Neuron (in vitro differentiated cells): ENCODE measurements around the gene ZNF83.
A peak's percentile ranks its signal among the peaks of the same experiment; 100 is the strongest.
"Not testable (repeated sequence)": the region's sequence is repeated elsewhere in the genome, so short reads cannot be mapped to it uniquely, and the experiment has no call there.

ENCODE experiments used
- H2AFZ ChIP-seq: one replicate; pipeline ENCODE4 v1.6.1; 2013; ENCODE audit warnings: low read depth, mild to moderate bottlenecking, inconsistent platforms, low read length, moderate library complexity
- H3K27me3 ChIP-seq: one replicate; pipeline ENCODE4 v1.6.1; 2013; ENCODE audit warnings: low read length; ENCODE audit not compliant: insufficient read depth
- H3K36me3 ChIP-seq: one replicate; pipeline ENCODE4 v1.6.1; 2013; ENCODE audit warnings: low read length; ENCODE audit not compliant: insufficient read depth
- H3K4me1 ChIP-seq: one replicate; pipeline ENCODE4 v1.6.1; 2013; ENCODE audit warnings: low read length; ENCODE audit not compliant: insufficient read depth
- H3K4me3 ChIP-seq: 2 replicates; pipeline ENCODE4 v1.5.1; 2013; ENCODE audit warnings: mild to moderate bottlenecking, low read length, moderate library complexity
- H3K9me3 ChIP-seq: one replicate; pipeline ENCODE4 v1.6.1; 2013; ENCODE audit warnings: low read length

Gene ZNF83

GRCh38 chr19:52637718-52638585 lies at the start of gene ZNF83:
Gene ZNF83, minus strand, starts transcription at chr19:52638355.
- Histone ChIP-seq H2AFZ (peak within 1 kb of the TSS; percentile 48), H3K4me3 (peak within 1 kb of the TSS; percentile 75), H3K4me1 (peaks cover 13% of the 10 kb centered on the region), H3K27me3 (no peaks in the 10 kb centered on the region), H3K9me3 (no peaks in the 10 kb centered on the region), H3K36me3 (peaks cover 2% of the 10 kb centered on the region)

- Histone ChIP-seq H3K4me1 (peaks cover 7% of the 10 kb centered on the region), H3K27me3 (no peaks in the 10 kb centered on the region), H3K4me3 (no peak overlapping the region), H3K9me3 (peaks cover 16% of the 10 kb centered on the region), H3K36me3 (peaks cover 18% of the 10 kb centered on the region), H2AFZ (no peak overlapping the region)
These were observed 49.5 kb upstream of the ZNF83 start for GRCh38 chr19:52687684-52688083.

- H3K27me3 ChIP-seq = no peaks in the 10 kb centered on the region
- H2AFZ ChIP-seq = no peak overlapping the region
- H3K4me1 ChIP-seq = peaks cover 3% of the 10 kb centered on the region
- H3K9me3 ChIP-seq = peaks cover 20% of the 10 kb centered on the region
- no peak overlapping the region for H3K4me3 ChIP-seq
- H3K36me3 ChIP-seq = peaks cover 18% of the 10 kb centered on the region
These were observed 47.7 kb upstream of the ZNF83 start for GRCh38 chr19:52685811-52686210.

- not testable (repeated sequence) for H3K4me3 ChIP-seq, H3K27me3 ChIP-seq, H3K4me1 ChIP-seq, H2AFZ ChIP-seq
- Histone ChIP-seq H3K9me3 (peaks cover 28% of the 10 kb centered on the region), H3K36me3 (peaks cover 18% of the 10 kb centered on the region)
These were observed 43.1 kb upstream of the ZNF83 start for GRCh38 chr19:52681216-52681615.

GRCh38 chr19:52679598-52679997 lies 41.4 kb upstream of the ZNF83 start:
- H2AFZ ChIP-seq = no peak overlapping the region
- peaks cover 10% of the 10 kb centered on the region for H3K36me3 ChIP-seq
- H3K4me1 ChIP-seq = no peaks in the 10 kb centered on the region
- no peaks in the 10 kb centered on the region for H3K27me3 ChIP-seq
- no peak overlapping the region for H3K4me3 ChIP-seq
- peaks cover 24% of the 10 kb centered on the region for H3K9me3 ChIP-seq

GRCh38 chr19:52675239-52675638 lies 37.1 kb upstream of the ZNF83 start:
- not testable (repeated sequence) for H3K4me3 ChIP-seq, H2AFZ ChIP-seq, H3K4me1 ChIP-seq, H3K27me3 ChIP-seq, H3K36me3 ChIP-seq
- H3K9me3 ChIP-seq = peaks cover 17% of the 10 kb centered on the region

DNA sequence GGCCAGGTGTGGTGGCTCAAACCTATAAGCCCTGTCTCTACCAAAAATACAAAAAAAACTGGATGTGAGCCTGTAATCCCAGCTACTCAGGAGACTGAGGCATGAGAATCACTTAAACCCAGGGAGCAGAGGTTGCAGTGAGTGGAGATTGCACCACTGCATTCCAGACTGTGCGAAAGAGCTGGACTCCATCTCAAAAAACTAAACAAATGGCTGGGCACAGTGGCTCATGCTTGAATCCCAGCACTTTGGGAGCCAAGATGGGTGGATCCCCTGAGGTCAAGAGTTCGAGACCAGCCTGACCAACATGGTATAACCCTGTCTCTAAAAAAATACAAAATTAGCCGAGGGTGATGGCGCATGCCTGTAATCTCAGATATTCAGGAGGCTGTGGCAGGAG lies 34.9 kb upstream of the ZNF83 start:
- Histone ChIP-seq H3K27me3 (no peaks in the 10 kb centered on the region), H3K36me3 (peaks cover 10% of the 10 kb centered on the region), H3K9me3 (peaks cover 9% of the 10 kb centered on the region), H3K4me3 (no peak overlapping the region), H3K4me1 (no peaks in the 10 kb centered on the region), H2AFZ (no peak overlapping the region)

DNA sequence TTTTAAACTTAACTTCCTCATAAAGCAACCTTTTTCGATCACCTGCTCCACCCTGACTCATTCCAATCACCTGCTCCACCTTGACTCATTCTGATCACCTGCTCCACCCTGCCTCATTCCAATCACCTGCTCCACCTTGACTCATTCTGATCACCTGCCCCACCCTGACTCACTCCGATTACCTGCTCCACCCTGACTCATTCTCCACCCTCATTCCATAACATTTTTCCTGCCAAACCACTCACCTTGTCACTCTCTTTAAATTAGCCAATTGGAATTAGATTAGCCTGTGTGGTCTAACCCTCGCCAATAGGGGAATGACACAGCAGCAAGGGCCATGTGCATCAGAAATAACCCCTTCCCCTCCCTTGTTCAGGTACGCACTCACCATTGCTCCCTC lies 31.9 kb upstream of the ZNF83 start:
- Histone ChIP-seq H2AFZ (no peak overlapping the region), H3K4me1 (no peaks in the 10 kb centered on the region), H3K36me3 (peaks cover 10% of the 10 kb centered on the region), H3K4me3 (no peak overlapping the region), H3K27me3 (no peaks in the 10 kb centered on the region), H3K9me3 (peaks cover 11% of the 10 kb centered on the region)

- H3K36me3 ChIP-seq = peaks cover 10% of the 10 kb centered on the region
- H3K27me3 ChIP-seq = no peaks in the 10 kb centered on the region
- H3K4me3 ChIP-seq = no peak overlapping the region
- peaks cover 11% of the 10 kb centered on the region for H3K9me3 ChIP-seq
- H2AFZ ChIP-seq = no peak overlapping the region
- H3K4me1 ChIP-seq = no peaks in the 10 kb centered on the region
These were observed 31.4 kb upstream of the ZNF83 start for GRCh38 chr19:52669586-52669985.

DNA sequence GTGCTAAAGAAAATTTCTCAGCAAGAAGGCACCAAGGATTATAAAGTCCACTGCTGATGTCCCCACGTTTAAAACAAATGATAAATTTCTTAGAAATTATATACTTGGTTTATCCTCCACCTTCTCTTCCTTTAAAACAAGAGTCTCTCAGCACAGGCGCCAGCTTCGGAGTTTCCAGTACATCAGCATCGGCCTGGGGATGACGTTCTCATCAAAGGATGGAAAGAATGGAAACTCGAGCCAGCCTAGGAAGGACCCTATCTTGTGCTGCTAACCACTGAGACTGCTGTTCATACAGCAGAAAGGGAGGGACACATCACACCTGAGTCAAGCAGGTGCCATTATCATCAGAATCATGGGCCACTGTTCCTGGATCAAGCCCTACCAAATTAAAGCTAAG lies 29.8 kb upstream of the ZNF83 start:
- Histone ChIP-seq H3K27me3 (no peaks in the 10 kb centered on the region), H3K9me3 (peaks cover 8% of the 10 kb centered on the region), H2AFZ (no peak overlapping the region), H3K4me1 (no peaks in the 10 kb centered on the region), H3K36me3 (peaks cover 6% of the 10 kb centered on the region), H3K4me3 (no peak overlapping the region)

- no peaks in the 10 kb centered on the region for H3K27me3 ChIP-seq
- peaks cover 6% of the 10 kb centered on the region for H3K36me3 ChIP-seq
- no peak overlapping the region for H2AFZ ChIP-seq
- H3K9me3 ChIP-seq = peaks cover 10% of the 10 kb centered on the region
- no peak overlapping the region for H3K4me3 ChIP-seq
- H3K4me1 ChIP-seq = no peaks in the 10 kb centered on the region
These were observed 28.4 kb upstream of the ZNF83 start for GRCh38 chr19:52666506-52666905.

GRCh38 chr19:52665529-52665928 lies 27.4 kb upstream of the ZNF83 start:
- Histone ChIP-seq H2AFZ (no peak overlapping the region), H3K9me3 (peaks cover 9% of the 10 kb centered on the region), H3K27me3 (no peaks in the 10 kb centered on the region), H3K4me3 (no peak overlapping the region), H3K36me3 (peaks cover 12% of the 10 kb centered on the region), H3K4me1 (no peaks in the 10 kb centered on the region)

- Histone ChIP-seq H3K36me3 (peaks cover 14% of the 10 kb centered on the region), H2AFZ (no peak overlapping the region), H3K9me3 (peaks cover 11% of the 10 kb centered on the region), H3K4me3 (no peak overlapping the region), H3K27me3 (no peaks in the 10 kb centered on the region), H3K4me1 (no peaks in the 10 kb centered on the region)
These were observed 26.9 kb upstream of the ZNF83 start for GRCh38 chr19:52665027-52665426.

DNA sequence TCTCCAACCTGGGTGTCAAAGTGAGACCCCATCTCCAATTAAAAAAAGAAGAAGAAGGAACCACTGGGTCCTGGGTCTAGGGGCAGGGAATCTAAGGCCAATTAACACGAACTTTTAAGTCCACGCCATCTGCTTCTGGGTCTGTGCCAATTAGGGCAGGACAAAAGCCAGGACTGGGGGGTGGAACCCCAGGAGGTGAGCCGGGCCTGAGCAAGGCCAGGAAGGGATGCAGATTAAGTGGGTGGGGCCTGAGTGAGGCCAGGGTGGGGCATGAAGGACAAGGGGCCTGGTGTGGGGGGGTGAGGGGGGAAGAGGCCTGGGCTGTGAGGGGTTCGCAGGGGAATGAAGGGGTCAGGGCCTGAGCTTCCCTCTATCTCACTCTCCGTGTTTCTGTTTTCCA lies 26.3 kb upstream of the ZNF83 start:
- H3K36me3 ChIP-seq = peaks cover 18% of the 10 kb centered on the region

More for the DNA sequence above, 26.3 kb upstream of the ZNF83 start:
- H3K4me3 ChIP-seq = no peak overlapping the region
- H3K4me1 ChIP-seq = no peaks in the 10 kb centered on the region
- H3K9me3 ChIP-seq = peaks cover 11% of the 10 kb centered on the region
- H3K27me3 ChIP-seq = no peaks in the 10 kb centered on the region
- no peak overlapping the region for H2AFZ ChIP-seq
